ENCODE data around the gene CSNK1A1. TPM values are rescaled to one million over a fixed set of nuclear protein-coding genes. Genes with fewer than 3 reads are reported as not detected.
A peak's percentile ranks its signal among the peaks of the same experiment; 100 is the strongest.
"Not testable (repeated sequence)": the region's sequence is repeated elsewhere in the genome, so short reads cannot be mapped to it uniquely, and the experiment has no call there.

Gene CSNK1A1
- total RNA-seq, 2 experiments from 2014 or later: 176 to 187 TPM

DNA sequence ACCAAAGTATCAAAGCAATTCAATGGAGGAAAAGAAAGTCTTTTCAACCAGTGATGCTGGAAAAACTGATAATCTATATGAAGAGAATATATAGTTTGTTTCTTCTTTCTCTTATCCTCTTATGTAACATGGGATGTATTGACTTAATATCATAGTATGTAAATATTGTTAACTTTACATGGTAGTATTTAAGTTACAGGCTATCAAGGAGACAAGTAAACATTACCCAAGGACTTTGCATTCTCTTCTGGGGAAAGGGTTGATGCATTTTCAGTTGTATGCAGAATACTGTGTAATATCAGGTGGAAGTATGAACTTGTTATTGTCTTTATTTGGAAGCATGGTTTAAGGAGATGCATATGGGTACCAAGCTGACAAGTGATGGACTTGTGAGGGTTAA, 20.9 kb upstream of the CSNK1A1 start:
- intact Hi-C loops (cut with micrococcal nuclease; ENCODE audit: unreplicated experiment): no loop called here
- H3K4me2 ChIP-seq (ENCODE audit: low read length): no peak overlapping the region
- no peaks in the 10 kb centered on the region for H3K79me2 ChIP-seq (ENCODE audit: insufficient read depth, low read depth, low read length)
- no TSS peak for BruUV-seq (replicated peaks)
- no peaks in the 10 kb centered on the region for H3K9me3 ChIP-seq (ENCODE audit: low read length)
- POLR2A ChIA-PET: interaction anchor here (0.7 to 1.0 kb wide), 4 partner anchors 15 to 152 kb away, joined by 3 to 6 read pairs (median 4); no protein-coding TSS in a partner anchor
- no peaks in the 10 kb centered on the region for H3K4me1 ChIP-seq (ENCODE audit: insufficient read depth, low read length, poor library complexity, severe bottlenecking)
- H3K9me2 ChIP-seq (ENCODE audit: insufficient read depth, low read length): no peaks in the 10 kb centered on the region
- TF ChIP-seq EZH2phosphoT487 (IDR thresholded peaks at IDR 0.05; ENCODE audit: borderline replicate concordance, low read depth, low read length): no peak
- TF ChIP-seq, protein P1, sequence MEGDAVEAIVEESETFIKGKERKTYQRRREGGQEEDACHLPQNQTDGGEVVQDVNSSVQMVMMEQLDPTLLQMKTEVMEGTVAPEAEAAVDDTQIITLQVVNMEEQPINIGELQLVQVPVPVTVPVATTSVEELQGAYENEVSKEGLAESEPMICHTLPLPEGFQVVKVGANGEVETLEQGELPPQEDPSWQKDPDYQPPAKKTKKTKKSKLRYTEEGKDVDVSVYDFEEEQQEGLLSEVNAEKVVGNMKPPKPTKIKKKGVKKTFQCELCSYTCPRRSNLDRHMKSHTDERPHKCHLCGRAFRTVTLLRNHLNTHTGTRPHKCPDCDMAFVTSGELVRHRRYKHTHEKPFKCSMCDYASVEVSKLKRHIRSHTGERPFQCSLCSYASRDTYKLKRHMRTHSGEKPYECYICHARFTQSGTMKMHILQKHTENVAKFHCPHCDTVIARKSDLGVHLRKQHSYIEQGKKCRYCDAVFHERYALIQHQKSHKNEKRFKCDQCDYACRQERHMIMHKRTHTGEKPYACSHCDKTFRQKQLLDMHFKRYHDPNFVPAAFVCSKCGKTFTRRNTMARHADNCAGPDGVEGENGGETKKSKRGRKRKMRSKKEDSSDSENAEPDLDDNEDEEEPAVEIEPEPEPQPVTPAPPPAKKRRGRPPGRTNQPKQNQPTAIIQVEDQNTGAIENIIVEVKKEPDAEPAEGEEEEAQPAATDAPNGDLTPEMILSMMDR (conservative IDR thresholded peaks at IDR 0.05; ENCODE audit: low read length): no peak
- no peaks in the 10 kb centered on the region for H3K36me3 ChIP-seq (ENCODE audit: insufficient read depth, low read length)
- no peak for DNase-seq (ENCODE audit: low spot score)
- H2AFZ ChIP-seq (ENCODE audit: low read length): no peak overlapping the region
- H4K20me1 ChIP-seq (ENCODE audit: insufficient read depth, low read length): no peaks in the 10 kb centered on the region
- H3K27ac ChIP-seq (ENCODE audit: low read depth, low read length, poor library complexity, severe bottlenecking): no peak overlapping the region
- no peak overlapping the region for H3K4me3 ChIP-seq (ENCODE audit: low read depth, low read length, poor library complexity, severe bottlenecking)
- CTCF ChIA-PET (ENCODE audit: unreplicated experiment): no interaction called here

DNA sequence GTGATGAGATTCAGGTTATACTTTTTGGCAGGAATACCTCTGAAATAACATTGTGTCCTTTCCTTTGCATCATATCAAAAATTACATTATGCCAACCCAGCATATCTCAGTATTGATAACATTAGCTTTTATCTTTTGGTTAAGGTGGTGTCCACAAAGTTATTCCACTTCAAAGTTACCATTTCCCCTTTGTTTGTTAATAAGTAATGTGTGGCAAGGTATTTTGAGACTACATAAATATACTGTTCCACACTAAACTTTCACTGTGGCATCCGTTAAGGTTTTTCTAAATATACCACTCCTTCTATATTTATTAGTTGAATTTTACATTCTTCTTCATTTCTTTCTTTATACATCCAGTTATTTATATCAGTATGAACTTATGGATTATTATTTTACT, 16.0 kb upstream of the CSNK1A1 start:
- Histone ChIP-seq H3K36me3 (ENCODE audit: insufficient read depth, low read length) (no peaks in the 10 kb centered on the region), H3K27ac (ENCODE audit: low read depth, low read length, poor library complexity, severe bottlenecking) (no peak overlapping the region), H3K4me2 (ENCODE audit: low read length) (no peak overlapping the region), H3K9me2 (ENCODE audit: insufficient read depth, low read length) (no peaks in the 10 kb centered on the region), H3K4me1 (ENCODE audit: insufficient read depth, low read length, poor library complexity, severe bottlenecking) (peaks cover under 1% of the 10 kb centered on the region), H3K79me2 (ENCODE audit: insufficient read depth, low read depth, low read length) (no peaks in the 10 kb centered on the region), H2AFZ (ENCODE audit: low read length) (no peak overlapping the region), H3K9me3 (ENCODE audit: low read length) (no peaks in the 10 kb centered on the region), H4K20me1 (ENCODE audit: insufficient read depth, low read length) (no peaks in the 10 kb centered on the region), H3K4me3 (ENCODE audit: low read depth, low read length, poor library complexity, severe bottlenecking) (no peak overlapping the region)
- intact Hi-C loops (cut with micrococcal nuclease; ENCODE audit: unreplicated experiment): no loop called here
- ChIA-PET POLR2A (interaction anchor here (0.8 to 1.3 kb wide), 2 partner anchors 15 to 52 kb away, joined by 3 to 4 read pairs; no protein-coding TSS in a partner anchor), CTCF (ENCODE audit: unreplicated experiment) (no interaction called here)
- no peak for DNase-seq (ENCODE audit: low spot score)
- no TSS peak for BruUV-seq (replicated peaks)
- TF ChIP-seq, protein P1 (conservative IDR thresholded peaks at IDR 0.05; ENCODE audit: low read length): no peak
- no peak for TF ChIP-seq EZH2phosphoT487 (IDR thresholded peaks at IDR 0.05; ENCODE audit: borderline replicate concordance, low read depth, low read length)

DNA sequence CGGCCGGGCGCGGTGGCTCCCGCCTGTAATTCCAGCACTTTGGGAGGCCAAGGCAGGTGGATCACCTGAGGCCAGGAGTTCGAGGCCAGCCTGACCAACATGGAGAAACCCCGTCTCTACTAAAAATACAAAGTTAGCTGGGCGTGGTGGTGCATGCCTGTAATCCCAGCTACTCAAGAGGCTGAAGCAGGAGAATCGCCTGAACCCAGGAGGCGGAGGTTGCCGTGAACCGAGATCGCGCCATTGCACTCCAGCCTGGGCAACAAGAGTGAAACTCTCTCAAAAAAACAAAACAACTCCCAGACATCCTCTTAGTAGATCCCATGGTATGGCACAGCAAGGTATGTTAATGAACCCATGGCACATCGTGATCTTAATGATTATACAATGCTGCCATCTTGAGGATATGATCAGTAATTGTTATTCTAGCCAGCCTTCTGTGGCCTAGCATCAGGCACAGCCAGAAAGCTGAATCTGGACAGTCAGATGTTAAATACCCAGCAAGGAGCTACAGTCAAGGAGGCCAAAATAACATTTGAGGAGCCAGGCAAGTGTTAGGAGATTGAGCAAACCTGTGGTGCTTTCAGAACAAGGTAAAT, 13.4 kb upstream of the CSNK1A1 start:
- ChIA-PET CTCF (ENCODE audit: unreplicated experiment) (interaction anchor here (0.7 to 1.6 kb wide), 4 partner anchors 45 to 185 kb away, joined by 3 to 6 read pairs (median 3); partner anchors contain the start of gene IL17B), POLR2A (interaction anchor here (0.5 to 0.6 kb wide), 3 partner anchors 58 to 158 kb away, joined by 3 read pairs; no protein-coding TSS in a partner anchor)
- H3K4me1 ChIP-seq (ENCODE audit: insufficient read depth, low read length, poor library complexity, severe bottlenecking): peaks cover 10% of the 10 kb centered on the region
- not testable (repeated sequence) for H2AFZ ChIP-seq (ENCODE audit: low read length); BruUV-seq (replicated peaks); H3K9me3 ChIP-seq (ENCODE audit: low read length); H4K20me1 ChIP-seq (ENCODE audit: insufficient read depth, low read length); H3K36me3 ChIP-seq (ENCODE audit: insufficient read depth, low read length); H3K27ac ChIP-seq (ENCODE audit: low read depth, low read length, poor library complexity, severe bottlenecking); H3K79me2 ChIP-seq (ENCODE audit: insufficient read depth, low read depth, low read length); H3K4me3 ChIP-seq (ENCODE audit: low read depth, low read length, poor library complexity, severe bottlenecking); H3K4me2 ChIP-seq (ENCODE audit: low read length); H3K9me2 ChIP-seq (ENCODE audit: insufficient read depth, low read length)
- DNase-seq (ENCODE audit: low spot score): peak; percentile 81
- intact Hi-C loops (cut with micrococcal nuclease; ENCODE audit: unreplicated experiment): loop anchor here (1.0 to 5.0 kb wide), 5 partner anchors 54 to 247 kb away; no protein-coding TSS in a partner anchor
- TF ChIP-seq, protein P1 (conservative IDR thresholded peaks at IDR 0.05; ENCODE audit: low read length): peak; percentile 81
